ENCODE results near the gene VPS54.
"Not testable (repeated sequence)": the region's sequence is repeated elsewhere in the genome, so short reads cannot be mapped to it uniquely, and the experiment has no call there.

VPS54 gene

DNA sequence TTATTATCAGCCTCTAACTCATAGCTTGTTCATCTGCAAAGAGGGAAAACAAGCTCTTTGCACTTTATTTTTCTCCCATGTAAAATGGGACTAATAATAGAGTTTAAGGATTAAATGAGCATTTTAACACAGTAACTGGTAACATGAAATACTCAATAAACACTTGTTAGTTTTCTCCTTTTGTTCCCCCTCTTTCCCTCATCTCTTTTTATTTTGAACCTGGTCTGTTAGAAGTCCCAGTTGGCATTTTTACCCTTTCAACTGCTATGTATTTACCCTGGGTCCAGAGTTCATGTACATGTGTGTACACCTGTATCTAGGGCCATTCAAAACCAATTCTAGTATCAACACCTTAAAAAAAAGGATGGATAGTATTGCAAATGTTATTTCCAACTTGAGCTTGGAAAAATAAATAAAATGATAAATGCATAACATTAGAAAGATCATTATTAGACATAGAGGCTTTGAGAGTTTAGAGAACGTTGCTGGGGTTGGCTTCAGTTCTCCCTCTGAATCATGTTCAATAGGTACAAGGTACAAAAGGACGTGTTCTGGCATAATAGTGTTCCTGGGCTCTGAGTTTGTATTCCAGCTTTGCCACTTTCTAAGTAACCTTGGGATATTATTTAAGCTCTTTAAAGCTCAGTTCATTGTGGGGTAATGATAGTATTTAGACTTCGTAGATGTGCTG, 5.2 kb upstream of the VPS54 start:
- no peak for DNase-seq (ENCODE audit: low read depth)

DNA sequence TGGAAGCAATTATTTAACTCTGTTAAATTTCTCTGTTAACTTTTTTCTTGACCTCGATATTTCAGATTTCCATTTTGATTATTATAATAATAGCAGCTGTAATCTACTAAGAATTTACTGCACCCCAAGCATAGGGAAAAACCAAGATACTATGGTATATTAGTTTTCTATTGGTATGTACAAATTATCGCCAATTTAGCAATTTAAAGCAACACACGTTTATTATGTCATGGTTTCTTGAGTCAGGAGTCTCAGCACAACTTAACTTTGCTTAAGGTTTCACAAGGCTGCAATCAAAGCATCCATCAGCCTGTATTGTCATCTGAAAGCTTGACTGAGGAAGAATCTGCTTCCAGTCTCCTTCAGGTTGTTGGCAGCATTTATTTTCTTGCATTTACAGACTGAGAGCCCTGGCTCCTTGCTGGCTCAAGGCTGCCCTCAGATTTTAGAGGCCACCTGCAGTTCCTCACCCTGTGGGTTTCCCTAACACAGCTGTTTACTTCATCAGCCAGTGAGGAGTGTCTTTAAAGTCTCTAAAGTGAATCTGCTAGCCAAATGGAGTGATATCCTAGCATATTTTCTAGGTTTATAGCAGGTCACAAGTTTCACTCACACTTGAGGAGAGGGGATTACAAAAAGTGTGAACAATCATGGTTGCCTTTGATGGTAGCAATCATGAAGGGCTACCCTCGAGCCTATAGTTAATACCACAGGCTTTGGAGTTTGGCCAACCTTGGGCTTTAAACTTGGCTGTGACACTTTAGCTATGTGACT, 4.4 kb upstream of the VPS54 start:
- no peak for DNase-seq (ENCODE audit: low read depth)

DNA sequence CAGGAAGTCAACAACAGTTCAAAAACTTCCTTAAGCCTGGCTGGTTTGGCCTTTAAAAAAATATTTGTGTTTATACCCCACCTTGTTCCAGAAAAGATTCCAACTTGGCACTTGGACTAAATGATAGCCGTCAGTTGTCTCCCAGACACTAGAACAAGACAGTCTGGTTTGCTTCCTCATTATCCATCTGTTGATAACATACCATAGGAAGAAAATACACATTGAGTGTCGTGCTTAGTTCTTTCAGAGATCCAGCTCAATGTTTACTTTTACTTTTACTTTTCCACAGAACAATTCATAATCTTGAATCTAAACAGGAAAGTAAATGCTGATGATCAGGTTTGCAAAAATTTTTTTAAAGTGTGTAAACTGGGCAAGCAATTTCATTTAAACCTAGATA, 2.4 kb upstream of the VPS54 start:
- DNase-seq (ENCODE audit: low read depth), result peak; percentile 56

- peak; percentile 40 for DNase-seq (ENCODE audit: low read depth)
Measured at GRCh38 chr2:64019975-64020528, 824 bp upstream of the VPS54 start.

DNA sequence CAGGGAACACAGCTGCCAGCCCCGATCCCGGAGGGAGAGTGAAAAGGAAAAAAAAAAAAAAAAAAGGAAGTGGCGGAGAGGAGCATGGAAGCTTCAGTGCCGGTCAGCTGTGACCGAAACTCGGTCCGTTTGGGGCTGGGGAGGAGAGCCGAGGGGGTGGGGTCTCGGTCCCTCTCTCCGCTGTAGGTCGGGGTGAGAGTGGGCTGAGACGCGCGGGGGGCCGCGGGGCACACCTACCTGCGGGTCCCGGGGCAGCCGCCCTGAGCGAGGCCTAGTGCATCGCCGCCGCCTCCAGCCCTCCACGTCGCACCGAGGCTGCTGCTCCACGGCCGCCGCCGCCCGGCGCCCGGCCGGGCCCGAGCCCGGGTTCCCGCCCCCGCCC, 536 bp downstream of the VPS54 start:
- peak; percentile 25 for DNase-seq (ENCODE audit: low read depth)

GRCh38 chr2:64017811-64018700, 1.2 kb downstream of the VPS54 start:
- DNase-seq (ENCODE audit: low read depth), result peak; percentile 36

- DNase-seq (ENCODE audit: low read depth), result no peak
Measured at GRCh38 chr2:64015898-64016297, 3.3 kb downstream of the VPS54 start.

GRCh38 chr2:64015391-64015790, 3.8 kb downstream of the VPS54 start:
- DNase-seq (ENCODE audit: low read depth), result no peak

GRCh38 chr2:64014628-64015027, 4.6 kb downstream of the VPS54 start:
- no peak for DNase-seq (ENCODE audit: low read depth)

DNA sequence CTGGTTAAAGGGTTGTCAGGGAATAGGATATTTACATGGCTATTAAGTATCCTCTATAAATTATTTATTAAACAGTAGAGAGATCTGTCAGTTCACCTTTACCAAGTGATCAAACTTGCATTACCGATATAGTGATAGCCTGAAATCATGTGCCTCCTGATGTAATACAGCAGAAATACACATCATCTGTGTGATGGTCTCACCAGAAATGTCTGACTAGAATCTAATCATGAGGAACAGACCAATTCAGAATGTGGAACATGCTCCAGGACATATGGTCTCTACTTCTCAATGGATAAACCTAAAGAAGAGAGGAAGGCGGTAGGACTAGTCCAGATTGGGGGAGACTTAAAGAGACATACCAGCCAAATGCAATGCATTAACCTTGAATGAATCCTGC, 6.2 kb downstream of the VPS54 start:
- no peak for DNase-seq (ENCODE audit: low read depth)

GRCh38 chr2:64012115-64012514, 7.1 kb downstream of the VPS54 start:
- no peak for DNase-seq (ENCODE audit: low read depth)

GRCh38 chr2:64008434-64009009, 10.7 kb downstream of the VPS54 start:
- DNase-seq (ENCODE audit: low read depth), result no peak

DNA sequence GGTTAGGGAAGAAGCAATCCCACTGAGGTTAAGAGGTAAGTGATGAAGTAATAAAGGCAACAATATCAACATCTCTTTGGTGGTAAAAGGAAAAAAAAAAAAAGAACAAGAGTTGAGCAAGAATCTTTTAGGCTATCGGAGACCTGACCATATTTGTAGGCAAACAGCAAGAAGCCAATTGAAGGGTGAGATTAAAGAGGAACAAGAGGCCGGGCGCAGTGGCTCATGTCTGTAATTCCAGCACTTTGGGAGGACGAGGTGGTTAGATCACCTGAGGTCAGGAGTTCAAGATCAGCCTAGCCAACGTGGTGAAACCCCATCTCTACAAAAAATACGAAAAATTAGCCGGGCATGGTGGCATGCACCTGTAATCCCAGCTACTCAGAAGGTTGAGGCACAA, 11.3 kb downstream of the VPS54 start:
- no peak for DNase-seq (ENCODE audit: low read depth)

DNA sequence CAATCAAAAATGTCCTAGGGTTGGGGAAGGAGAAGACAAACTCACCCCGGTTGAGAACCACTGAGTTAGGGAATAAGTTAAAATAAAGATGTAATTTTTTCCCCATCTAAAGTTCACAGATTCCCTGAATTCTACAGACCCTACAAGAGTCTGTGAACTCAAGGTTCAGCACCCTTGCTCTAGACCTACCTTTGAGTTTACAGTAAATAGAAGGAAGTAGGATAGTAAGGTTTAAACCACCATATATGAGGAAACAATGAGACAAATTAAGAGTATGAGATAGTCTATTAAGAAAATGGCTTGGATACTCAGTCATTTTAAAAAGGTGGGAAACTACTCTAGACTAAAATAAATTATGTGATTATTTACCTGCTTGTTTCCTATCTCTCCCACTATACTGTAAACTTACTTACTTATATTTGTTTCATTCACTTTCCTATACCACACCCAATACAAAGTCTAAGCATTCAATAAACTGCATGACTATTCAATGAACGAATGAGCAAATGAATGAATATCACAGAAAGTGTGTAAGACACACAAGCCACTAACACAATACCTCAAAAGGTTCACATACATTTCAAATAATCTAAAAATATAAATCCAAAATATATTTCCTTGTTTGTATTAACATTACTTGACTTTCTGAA, 13.4 kb downstream of the VPS54 start:
- DNase-seq (ENCODE audit: low read depth), result no peak

GRCh38 chr2:64003239-64003638, 16.0 kb downstream of the VPS54 start:
- no peak for DNase-seq (ENCODE audit: low read depth)

GRCh38 chr2:64001382-64002101, 17.7 kb downstream of the VPS54 start:
- DNase-seq (ENCODE audit: low read depth), result no peak

- DNase-seq (ENCODE audit: low read depth), result no peak
Measured at GRCh38 chr2:64000630-64001381, 18.4 kb downstream of the VPS54 start.

GRCh38 chr2:63999049-63999448, 20.2 kb downstream of the VPS54 start:
- DNase-seq (ENCODE audit: low read depth), result no peak

GRCh38 chr2:63996582-63997198, 22.5 kb downstream of the VPS54 start:
- DNase-seq (ENCODE audit: low read depth), result not testable (repeated sequence)

Data from iris pigment epithelial cell (primary cell).